Activated CD4-positive, alpha-beta memory T cell treated with anti-CD3 and anti-CD28 coated beads for 36 hours (primary cell): Measurements from ENCODE around the gene FRMPD2. TPM values are rescaled to one million over a fixed set of nuclear protein-coding genes. Genes with fewer than 3 reads are reported as not detected.
"Not testable (repeated sequence)": the region's sequence is repeated elsewhere in the genome, so short reads cannot be mapped to it uniquely, and the experiment has no call there.

Experiments used
- CTCF ChIA-PET: fragments of 350-600 bp; sonication (Branson Sonifier 250); formaldehyde crosslinking; loops from one replicate; lab custom pipeline; 2021; ENCODE audit warnings: antibody characterized with exemption, inconsistent platforms; lab: Charles Lee
- POLR2A ChIA-PET: fragments of 350-600 bp; sonication (Branson Sonifier 250); formaldehyde crosslinking; loops from one replicate; lab custom pipeline; 2021; ENCODE audit warnings: antibody characterized with exemption; lab: Charles Lee
- DNase-seq: peaks from one replicate; pipeline ENCODE4 v3.0.0-alpha.2; 2020
- H3K27ac Mint-ChIP-seq: one replicate; pipeline ENCODE4 v1.8.0; 2021; ENCODE audit warnings: mixed read lengths
- H3K27me3 Mint-ChIP-seq: one replicate; pipeline ENCODE4 v1.8.0; 2021; ENCODE audit warnings: mixed read lengths
- H3K36me3 Mint-ChIP-seq: one replicate; pipeline ENCODE4 v1.8.0; 2021; ENCODE audit warnings: mixed read lengths
- H3K4me1 Mint-ChIP-seq: one replicate; pipeline ENCODE4 v1.8.0; 2021; ENCODE audit warnings: low read depth, mixed read lengths
- H3K4me3 Mint-ChIP-seq: one replicate; pipeline ENCODE4 v1.8.0; 2021; ENCODE audit warnings: mild to moderate bottlenecking, mixed read lengths
- H3K9me3 Mint-ChIP-seq: one replicate; pipeline ENCODE4 v1.8.0; 2021; ENCODE audit warnings: mixed read lengths
- intact Hi-C: fragments of 100-400 bp; cut with micrococcal nuclease; formaldehyde crosslinking; loops from one replicate; pipeline ENCODE4 v1.15.1; 2023
- total RNA-seq, 2 experiments: library from RNA; stranded (reverse); gene quantifications; one replicate each; pipeline ENCODE4 v1.2.3, GENCODE V29; 2021

The FRMPD2 gene
- total RNA-seq, 2 experiments from 2014 or later, result not detected

DNA sequence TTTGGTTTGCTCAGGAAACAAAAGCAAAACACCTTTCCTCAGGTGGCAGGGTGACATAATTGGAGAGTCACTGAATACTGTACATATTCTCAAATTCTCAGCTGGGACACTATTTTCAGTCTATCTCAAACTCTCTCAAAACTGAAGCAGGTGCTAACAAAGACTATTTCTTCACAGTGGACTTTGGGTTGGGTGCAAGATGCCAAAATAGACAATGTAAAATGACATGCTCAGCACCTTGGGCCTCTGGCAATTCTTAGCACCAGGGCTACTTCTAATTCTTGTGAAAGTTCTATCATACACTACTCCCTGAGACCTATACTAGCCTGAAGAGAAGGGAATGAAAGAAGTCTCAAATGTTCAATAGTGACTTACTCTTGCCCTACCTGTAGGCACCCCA, 151.9 kb downstream of the FRMPD2 start:
- H3K27me3 Mint-ChIP-seq, H3K9me3 Mint-ChIP-seq, H3K4me1 Mint-ChIP-seq, H3K27ac Mint-ChIP-seq, H3K4me3 Mint-ChIP-seq, DNase-seq, intact Hi-C loops, H3K36me3 Mint-ChIP-seq, POLR2A ChIA-PET, CTCF ChIA-PET: not testable (repeated sequence)

DNA sequence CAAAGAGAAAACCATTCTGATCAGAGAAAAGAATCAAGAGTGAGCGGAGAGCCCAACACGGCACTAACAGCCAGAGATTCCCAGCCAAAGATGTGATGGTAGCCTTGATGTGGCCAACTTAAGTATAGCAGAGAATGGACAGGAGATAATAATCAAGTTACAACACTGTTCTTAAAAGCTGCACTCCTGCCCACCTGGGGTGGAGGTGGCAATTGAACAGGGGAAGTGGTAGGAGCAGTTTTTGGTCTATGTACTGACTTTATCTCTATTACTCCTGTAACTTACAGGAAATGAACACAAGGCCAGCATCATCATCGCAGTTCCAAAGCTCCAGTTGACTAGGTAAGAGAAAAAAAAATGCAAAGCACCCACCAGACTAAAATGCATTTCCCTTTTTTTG, 164.2 kb downstream of the FRMPD2 start:
- H3K9me3 Mint-ChIP-seq, H3K27ac Mint-ChIP-seq, DNase-seq, H3K27me3 Mint-ChIP-seq, H3K4me1 Mint-ChIP-seq, POLR2A ChIA-PET, H3K4me3 Mint-ChIP-seq, CTCF ChIA-PET, H3K36me3 Mint-ChIP-seq, intact Hi-C loops: not testable (repeated sequence)

Other genes starting within 250 kb of the FRMPD2 start
- 10 to 100 TPM; 44.2 to 45.4 TPM for gene MAPK8, start 32.0 kb upstream of the FRMPD2 start, total RNA-seq